ENCODE results near the gene NBEA.
A peak's percentile ranks its signal among the peaks of the same experiment; 100 is the strongest.

The NBEA gene

DNA sequence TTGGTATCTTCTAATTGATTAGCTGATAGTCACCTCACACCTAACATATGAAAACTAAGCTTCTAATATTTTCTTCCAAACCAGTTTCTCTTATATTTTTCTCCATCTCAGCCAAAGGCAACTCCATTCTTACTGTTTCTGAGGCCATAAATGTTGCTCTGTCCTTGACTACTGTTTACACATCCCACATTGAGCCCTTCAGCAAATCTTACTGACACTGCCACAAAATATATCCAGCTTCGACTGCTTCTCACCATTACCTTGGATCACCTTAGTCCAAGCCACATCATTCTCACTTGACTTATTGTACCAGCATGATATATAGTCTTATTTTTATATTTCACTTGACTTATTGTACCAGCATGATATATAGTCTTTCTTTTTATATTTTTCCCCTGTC is 412.8 kb downstream of the NBEA start:
- ChIA-PET CTCF (no interaction called here), POLR2A (no interaction called here)
- WGBS (ENCODE audit: insufficient coverage), result 100% methylated on average over 1 of the region's 1 CpG
- no peaks in the 10 kb centered on the region for H3K36me3 ChIP-seq (ENCODE audit: control insufficient read depth in 4 of 4, insufficient read depth in 4 of 4, low read length in 3 of 4)
- no peak for DNase-seq
- H3K27me3 ChIP-seq (replicated peaks in 2 of 5; ENCODE audit: control insufficient read depth in 4 of 5, insufficient read depth in 5 of 5, low read length in 4 of 5), result no peaks in the 10 kb centered on the region
- H3K4me1 ChIP-seq (ENCODE audit: control extremely low read depth in 1 of 4, control insufficient read depth in 4 of 4, insufficient read depth in 4 of 4, low read length in 3 of 4), result peaks cover 0 to 8% (median 0%) of the 10 kb centered on the region in 4 experiments
- H3K27ac ChIP-seq (ENCODE audit: insufficient read depth in 1 of 2, low read depth in 1 of 2, low read length in 2 of 2, poor library complexity in 1 of 2, severe bottlenecking in 2 of 2), result no peak overlapping the region
- H3K9me3 ChIP-seq (ENCODE audit: control extremely low read depth in 1 of 5, control insufficient read depth in 4 of 5, insufficient read depth in 2 of 5, low read depth in 1 of 5, low read length in 4 of 5), result no peaks in the 10 kb centered on the region
- no peak overlapping the region for H3K4me3 ChIP-seq (ENCODE audit: control insufficient read depth in 1 of 7, extremely low read depth in 1 of 7, insufficient read depth in 4 of 7, low read depth in 2 of 7, low read length in 6 of 7)

DNA sequence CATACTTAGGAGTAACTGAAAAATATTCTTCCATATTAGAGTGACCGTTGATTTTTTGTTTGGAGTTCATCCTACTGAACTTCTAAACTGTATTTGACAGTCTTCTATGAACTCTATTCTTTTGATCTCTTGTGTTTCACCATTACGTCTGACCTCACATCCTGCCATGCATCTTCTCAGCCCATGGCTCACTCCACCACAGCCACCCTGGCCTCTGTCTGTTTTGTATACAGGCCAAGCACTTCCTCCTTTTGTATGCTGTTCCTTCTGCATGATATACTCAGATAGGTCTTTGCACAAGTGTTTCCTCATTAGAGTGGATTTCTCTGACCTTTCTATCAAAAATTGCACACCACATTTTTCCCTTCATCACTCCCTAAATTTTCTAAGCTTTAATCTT is 414.5 kb downstream of the NBEA start:
- peak in 2 of 3 donors; percentile 60 to 66 for DNase-seq
- WGBS (ENCODE audit: insufficient coverage), result 38% methylated on average over 1 of the region's 2 CpGs
- peaks cover 0 to 8% (median 0%) of the 10 kb centered on the region in 4 experiments for H3K4me1 ChIP-seq (ENCODE audit: control extremely low read depth in 1 of 4, control insufficient read depth in 4 of 4, insufficient read depth in 4 of 4, low read length in 3 of 4)
- no peak overlapping the region for H3K4me3 ChIP-seq (ENCODE audit: control insufficient read depth in 1 of 7, extremely low read depth in 1 of 7, insufficient read depth in 4 of 7, low read depth in 2 of 7, low read length in 6 of 7)
- ChIA-PET CTCF (no interaction called here), POLR2A (no interaction called here)
- no peaks in the 10 kb centered on the region for H3K9me3 ChIP-seq (ENCODE audit: control extremely low read depth in 1 of 5, control insufficient read depth in 4 of 5, insufficient read depth in 2 of 5, low read depth in 1 of 5, low read length in 4 of 5)
- peak overlapping the region in 1 of 2 experiments; percentile 20 for H3K27ac ChIP-seq (ENCODE audit: insufficient read depth in 1 of 2, low read depth in 1 of 2, low read length in 2 of 2, poor library complexity in 1 of 2, severe bottlenecking in 2 of 2)
- no peaks in the 10 kb centered on the region for H3K27me3 ChIP-seq (replicated peaks in 2 of 5; ENCODE audit: control insufficient read depth in 4 of 5, insufficient read depth in 5 of 5, low read length in 4 of 5)
- H3K36me3 ChIP-seq (ENCODE audit: control insufficient read depth in 4 of 4, insufficient read depth in 4 of 4, low read length in 3 of 4), result no peaks in the 10 kb centered on the region

- ChIA-PET CTCF (no interaction called here), POLR2A (interaction anchor here (0.6 kb wide), 1 partner anchor 921 kb away, joined by 3 read pairs; no protein-coding TSS in a partner anchor)
- H3K4me1 ChIP-seq (ENCODE audit: control extremely low read depth in 1 of 4, control insufficient read depth in 4 of 4, insufficient read depth in 4 of 4, low read length in 3 of 4), result no peaks in the 10 kb centered on the region
- H3K9me3 ChIP-seq (ENCODE audit: control extremely low read depth in 1 of 5, control insufficient read depth in 4 of 5, insufficient read depth in 2 of 5, low read depth in 1 of 5, low read length in 4 of 5), result peaks cover 0 to 10% (median 0%) of the 10 kb centered on the region in 5 experiments
- no peak overlapping the region for H3K27ac ChIP-seq (ENCODE audit: insufficient read depth in 1 of 2, low read depth in 1 of 2, low read length in 2 of 2, poor library complexity in 1 of 2, severe bottlenecking in 2 of 2)
- WGBS (ENCODE audit: insufficient coverage), result no CpG with 5 or more reads among the region's 1 CpG
- H3K4me3 ChIP-seq (ENCODE audit: control insufficient read depth in 1 of 7, extremely low read depth in 1 of 7, insufficient read depth in 4 of 7, low read depth in 2 of 7, low read length in 6 of 7), result no peak overlapping the region
- H3K36me3 ChIP-seq (ENCODE audit: control insufficient read depth in 4 of 4, insufficient read depth in 4 of 4, low read length in 3 of 4), result no peaks in the 10 kb centered on the region
- no peaks in the 10 kb centered on the region for H3K27me3 ChIP-seq (replicated peaks in 2 of 5; ENCODE audit: control insufficient read depth in 4 of 5, insufficient read depth in 5 of 5, low read length in 4 of 5)
- DNase-seq, result no peak
These were observed 423.8 kb downstream of the NBEA start for GRCh38 chr13:35365883-35366282.

DNA sequence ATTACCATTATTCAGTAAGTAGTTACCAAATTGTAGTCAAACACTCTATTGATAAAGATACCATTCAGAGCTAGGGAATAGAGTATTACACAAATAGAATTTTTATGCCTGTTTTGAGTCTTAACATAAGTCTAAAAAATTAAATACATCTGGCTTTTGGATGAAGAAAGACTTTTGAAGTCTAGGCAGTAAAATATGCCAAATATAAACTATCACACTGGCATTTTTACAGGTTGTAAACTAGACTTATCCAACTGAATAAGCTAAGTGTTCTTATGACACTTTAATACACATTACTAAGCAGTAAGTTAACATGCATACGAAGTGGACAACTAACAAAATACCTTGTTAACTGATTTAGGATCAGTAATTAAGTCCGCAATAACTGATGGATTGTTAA is 425.5 kb downstream of the NBEA start:
- ChIA-PET CTCF (no interaction called here), POLR2A (no interaction called here)

GRCh38 chr13:35378939-35379338 is 436.9 kb downstream of the NBEA start:
- Histone ChIP-seq H3K27ac (ENCODE audit: insufficient read depth in 1 of 2, low read depth in 1 of 2, low read length in 2 of 2, poor library complexity in 1 of 2, severe bottlenecking in 2 of 2) (no peak overlapping the region), H3K27me3 (replicated peaks in 2 of 5; ENCODE audit: control insufficient read depth in 4 of 5, insufficient read depth in 5 of 5, low read length in 4 of 5) (no peaks in the 10 kb centered on the region), H3K36me3 (ENCODE audit: control insufficient read depth in 4 of 4, insufficient read depth in 4 of 4, low read length in 3 of 4) (no peaks in the 10 kb centered on the region), H3K9me3 (ENCODE audit: control extremely low read depth in 1 of 5, control insufficient read depth in 4 of 5, insufficient read depth in 2 of 5, low read depth in 1 of 5, low read length in 4 of 5) (no peaks in the 10 kb centered on the region), H3K4me3 (ENCODE audit: control insufficient read depth in 1 of 7, extremely low read depth in 1 of 7, insufficient read depth in 4 of 7, low read depth in 2 of 7, low read length in 6 of 7) (no peak overlapping the region), H3K4me1 (ENCODE audit: control extremely low read depth in 1 of 4, control insufficient read depth in 4 of 4, insufficient read depth in 4 of 4, low read length in 3 of 4) (no peaks in the 10 kb centered on the region)
- no peak for DNase-seq
- ChIA-PET CTCF (no interaction called here), POLR2A (no interaction called here)

More for the DNA sequence above, 425.5 kb downstream of the NBEA start:
- H3K36me3 ChIP-seq (ENCODE audit: control insufficient read depth in 4 of 4, insufficient read depth in 4 of 4, low read length in 3 of 4), result no peaks in the 10 kb centered on the region
- WGBS (ENCODE audit: insufficient coverage), result 100% methylated on average over 1 of the region's 2 CpGs
- H3K4me3 ChIP-seq (ENCODE audit: control insufficient read depth in 1 of 7, extremely low read depth in 1 of 7, insufficient read depth in 4 of 7, low read depth in 2 of 7, low read length in 6 of 7), result no peak overlapping the region
- no peaks in the 10 kb centered on the region for H3K27me3 ChIP-seq (replicated peaks in 2 of 5; ENCODE audit: control insufficient read depth in 4 of 5, insufficient read depth in 5 of 5, low read length in 4 of 5)
- no peaks in the 10 kb centered on the region for H3K4me1 ChIP-seq (ENCODE audit: control extremely low read depth in 1 of 4, control insufficient read depth in 4 of 4, insufficient read depth in 4 of 4, low read length in 3 of 4)
- peaks cover 1 to 22% (median 8%) of the 10 kb centered on the region in 5 experiments for H3K9me3 ChIP-seq (ENCODE audit: control extremely low read depth in 1 of 5, control insufficient read depth in 4 of 5, insufficient read depth in 2 of 5, low read depth in 1 of 5, low read length in 4 of 5)
- no peak overlapping the region for H3K27ac ChIP-seq (ENCODE audit: insufficient read depth in 1 of 2, low read depth in 1 of 2, low read length in 2 of 2, poor library complexity in 1 of 2, severe bottlenecking in 2 of 2)
- DNase-seq, result no peak

GRCh38 chr13:35379663-35380062 is 437.6 kb downstream of the NBEA start:
- ChIA-PET POLR2A (no interaction called here), CTCF (no interaction called here)
- no peaks in the 10 kb centered on the region for H3K9me3 ChIP-seq (ENCODE audit: control extremely low read depth in 1 of 5, control insufficient read depth in 4 of 5, insufficient read depth in 2 of 5, low read depth in 1 of 5, low read length in 4 of 5)
- H3K4me1 ChIP-seq (ENCODE audit: control extremely low read depth in 1 of 4, control insufficient read depth in 4 of 4, insufficient read depth in 4 of 4, low read length in 3 of 4), result no peaks in the 10 kb centered on the region
- DNase-seq, result no peak
- H3K27ac ChIP-seq (ENCODE audit: insufficient read depth in 1 of 2, low read depth in 1 of 2, low read length in 2 of 2, poor library complexity in 1 of 2, severe bottlenecking in 2 of 2), result no peak overlapping the region
- H3K27me3 ChIP-seq (replicated peaks in 2 of 5; ENCODE audit: control insufficient read depth in 4 of 5, insufficient read depth in 5 of 5, low read length in 4 of 5), result no peaks in the 10 kb centered on the region
- no peaks in the 10 kb centered on the region for H3K36me3 ChIP-seq (ENCODE audit: control insufficient read depth in 4 of 4, insufficient read depth in 4 of 4, low read length in 3 of 4)
- H3K4me3 ChIP-seq (ENCODE audit: control insufficient read depth in 1 of 7, extremely low read depth in 1 of 7, insufficient read depth in 4 of 7, low read depth in 2 of 7, low read length in 6 of 7), result no peak overlapping the region

DNA sequence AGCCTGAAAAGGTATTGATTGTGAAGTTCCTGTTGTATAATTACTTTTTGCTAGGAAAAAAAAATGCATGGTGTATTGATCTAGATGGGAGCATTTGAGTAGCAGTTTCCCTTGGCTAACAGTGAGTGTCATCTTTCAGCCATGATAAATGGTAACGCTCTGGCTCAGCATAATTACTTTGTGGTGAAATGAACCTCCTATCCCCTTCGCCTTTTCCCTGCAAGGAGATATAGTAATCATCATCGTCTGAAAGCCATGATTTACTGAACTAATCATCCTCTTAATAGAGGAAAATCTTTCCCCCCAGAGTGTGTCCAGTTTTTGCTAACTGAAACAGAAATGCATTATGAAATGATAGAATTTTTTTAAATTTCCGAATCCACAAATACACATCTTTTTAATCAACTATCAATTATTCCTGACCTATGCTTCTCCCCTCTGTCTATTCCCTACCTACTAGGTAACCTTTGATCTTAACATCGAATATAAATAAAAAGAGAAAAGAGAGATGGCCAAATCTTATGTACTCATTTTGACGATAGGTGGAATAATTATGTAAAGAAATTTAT is 445.7 kb downstream of the NBEA start:
- POLR2A ChIA-PET, result no interaction called here

More for the DNA sequence above, 445.7 kb downstream of the NBEA start:
- no peaks in the 10 kb centered on the region for H3K4me1 ChIP-seq (ENCODE audit: control extremely low read depth in 1 of 4, control insufficient read depth in 4 of 4, insufficient read depth in 4 of 4, low read length in 3 of 4)
- CTCF ChIA-PET, result no interaction called here
- H3K27ac ChIP-seq (ENCODE audit: insufficient read depth in 1 of 2, low read depth in 1 of 2, low read length in 2 of 2, poor library complexity in 1 of 2, severe bottlenecking in 2 of 2), result no peak overlapping the region
- 100% methylated on average over 2 of the region's 6 CpGs for WGBS (ENCODE audit: insufficient coverage)
- H3K4me3 ChIP-seq (ENCODE audit: control insufficient read depth in 1 of 7, extremely low read depth in 1 of 7, insufficient read depth in 4 of 7, low read depth in 2 of 7, low read length in 6 of 7), result no peak overlapping the region
- DNase-seq, result no peak
- H3K27me3 ChIP-seq (replicated peaks in 2 of 5; ENCODE audit: control insufficient read depth in 4 of 5, insufficient read depth in 5 of 5, low read length in 4 of 5), result no peaks in the 10 kb centered on the region
- no peaks in the 10 kb centered on the region for H3K36me3 ChIP-seq (ENCODE audit: control insufficient read depth in 4 of 4, insufficient read depth in 4 of 4, low read length in 3 of 4)
- no peaks in the 10 kb centered on the region for H3K9me3 ChIP-seq (ENCODE audit: control extremely low read depth in 1 of 5, control insufficient read depth in 4 of 5, insufficient read depth in 2 of 5, low read depth in 1 of 5, low read length in 4 of 5)

Data from common myeloid progenitor, CD34-positive (primary cell).